ENCODE measurements around the gene MAP3K13.

MAP3K13 gene

GRCh38 chr3:185526349-185526951, 163.5 kb downstream of the MAP3K13 start:
- no peak for TF ChIP-seq GATA2 (IDR thresholded peaks at IDR 0.05; ENCODE audit: low read depth, low read length)
- no peak for TF ChIP-seq GATA3 (IDR thresholded peaks at IDR 0.05; ENCODE audit: low read depth, low read length)

- TF ChIP-seq GATA2 (IDR thresholded peaks at IDR 0.05; ENCODE audit: low read depth, low read length) (no peak), GATA3 (IDR thresholded peaks at IDR 0.05; ENCODE audit: low read depth, low read length) (no peak)
Measured at GRCh38 chr3:185527364-185527763, 164.4 kb downstream of the MAP3K13 start.

DNA sequence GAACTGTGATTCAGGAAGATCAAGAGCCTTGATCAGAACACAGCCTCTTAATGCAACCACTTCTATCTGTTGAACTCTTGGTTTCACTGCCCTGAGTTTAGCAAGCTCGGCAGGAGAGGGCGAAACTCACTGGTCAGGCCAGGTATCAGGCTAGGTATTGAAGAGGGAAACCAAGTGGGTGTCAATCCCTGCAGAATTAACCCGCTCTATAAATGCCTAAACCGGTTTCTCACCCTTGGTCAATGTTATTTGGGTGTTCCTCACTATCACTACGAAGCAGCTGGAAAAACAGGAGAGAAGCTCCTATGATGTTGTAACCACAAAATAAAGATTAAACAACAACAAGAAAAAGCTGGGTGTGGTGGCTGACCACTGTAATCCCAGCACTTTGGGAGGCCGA, 165.6 kb downstream of the MAP3K13 start:
- TF ChIP-seq GATA2 (IDR thresholded peaks at IDR 0.05; ENCODE audit: low read depth, low read length) (no peak), GATA3 (IDR thresholded peaks at IDR 0.05; ENCODE audit: low read depth, low read length) (no peak)

DNA sequence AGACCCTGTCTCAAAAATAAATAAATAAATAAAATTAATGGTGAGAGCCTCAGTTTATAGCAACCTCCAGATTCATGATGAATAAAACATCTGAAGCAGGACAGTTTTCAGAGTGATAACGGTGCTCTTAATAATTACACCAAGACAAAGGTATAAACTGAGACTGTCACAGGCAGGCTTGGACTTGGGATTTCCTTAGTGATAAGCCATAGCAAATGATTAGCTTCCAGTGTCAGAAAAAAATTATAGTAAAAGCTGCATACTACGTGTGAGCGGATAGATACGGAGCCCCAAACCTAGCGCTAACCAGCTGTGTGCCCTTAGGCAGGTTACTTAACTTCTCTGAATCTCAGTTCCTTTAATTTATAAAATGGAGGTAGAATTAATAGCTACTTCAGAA, 167.9 kb downstream of the MAP3K13 start:
- TF ChIP-seq GATA3 (IDR thresholded peaks at IDR 0.05; ENCODE audit: low read depth, low read length): no peak
- TF ChIP-seq GATA2 (IDR thresholded peaks at IDR 0.05; ENCODE audit: low read depth, low read length): no peak

DNA sequence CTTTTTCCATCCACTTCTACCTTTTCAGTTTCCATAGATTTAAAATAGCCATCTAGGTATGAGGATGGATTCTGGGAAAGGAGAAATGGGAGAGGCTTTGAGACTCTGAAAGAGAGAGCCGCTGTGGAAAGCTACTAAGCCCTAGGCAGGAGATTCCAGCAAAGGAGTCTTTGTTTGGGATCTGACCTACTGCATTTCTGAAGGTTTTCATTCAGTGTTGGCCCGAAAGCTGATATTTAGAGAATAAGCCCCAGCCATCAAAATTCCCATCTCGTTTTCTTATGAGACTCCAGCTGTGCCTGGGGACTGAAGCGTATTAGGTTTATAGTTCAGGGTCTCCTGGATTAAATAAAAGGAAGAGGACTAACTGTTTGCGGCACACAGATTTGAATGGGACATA, 170.0 kb downstream of the MAP3K13 start:
- TF ChIP-seq GATA3 (IDR thresholded peaks at IDR 0.05; ENCODE audit: low read depth, low read length): no peak
- no peak for TF ChIP-seq GATA2 (IDR thresholded peaks at IDR 0.05; ENCODE audit: low read depth, low read length)

DNA sequence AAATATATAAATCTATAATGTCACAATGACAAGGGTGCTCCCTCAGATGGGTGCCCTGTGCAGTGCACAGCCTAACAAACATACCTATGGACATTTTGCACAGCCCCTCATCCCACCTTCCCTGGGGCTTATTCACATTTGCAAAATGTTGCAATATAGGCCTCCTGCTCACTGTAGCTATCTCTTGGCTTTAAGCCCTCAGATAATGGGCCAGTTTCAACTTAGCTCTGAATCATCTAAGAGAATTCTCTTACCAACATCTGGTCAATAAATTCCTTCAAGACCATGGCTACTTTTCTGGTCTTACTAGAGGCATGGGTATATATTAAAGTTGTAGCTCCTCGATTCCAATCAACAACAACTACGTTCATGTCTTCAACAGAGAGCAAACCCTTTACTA, 171.6 kb downstream of the MAP3K13 start:
- TF ChIP-seq GATA2 (IDR thresholded peaks at IDR 0.05; ENCODE audit: low read depth, low read length) (no peak), GATA3 (IDR thresholded peaks at IDR 0.05; ENCODE audit: low read depth, low read length) (no peak)

DNA sequence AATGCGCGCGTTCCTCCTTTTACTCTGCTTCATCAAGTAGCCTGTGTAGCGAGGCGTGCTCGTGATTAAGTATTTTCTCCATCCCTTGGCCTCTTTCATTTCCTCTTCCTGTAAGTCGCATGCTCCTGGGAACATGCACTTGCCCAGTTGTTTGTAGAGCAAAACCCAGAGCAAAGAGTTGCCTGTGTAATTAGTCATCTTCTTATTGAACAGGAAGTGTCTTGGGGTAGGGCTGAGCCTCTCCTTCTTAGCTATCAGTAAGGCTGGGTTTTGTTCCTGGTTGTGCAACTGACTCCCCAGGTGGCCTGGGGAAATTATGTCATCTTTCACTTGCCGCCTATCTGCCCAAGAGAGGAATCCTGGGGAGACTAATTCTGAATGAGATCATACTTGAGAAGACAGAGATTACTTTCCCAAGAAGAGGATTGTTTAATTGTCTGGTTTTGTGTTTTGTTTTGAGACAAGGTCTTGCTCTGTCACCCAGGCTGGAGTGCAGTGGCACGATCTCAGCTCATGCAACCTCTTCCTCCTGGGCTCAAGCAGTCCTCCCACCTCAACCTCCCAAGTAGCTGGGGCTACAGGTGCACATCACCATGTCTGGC, 174.5 kb downstream of the MAP3K13 start:
- no peak for TF ChIP-seq GATA2 (IDR thresholded peaks at IDR 0.05; ENCODE audit: low read depth, low read length)
- TF ChIP-seq GATA3 (IDR thresholded peaks at IDR 0.05; ENCODE audit: low read depth, low read length): no peak
